Peyer's patch (tissue), 4 donors: Measurements from ENCODE around the gene BBS9.

Experiments
- CTCF ChIP-seq, 6 experiments: fragments of 450-650 bp in 4 of 6; fragments of 200-600 bp in 2 of 6; sonication (generic) in 1 of 6; IDR thresholded peaks; one replicate each; pipeline ENCODE4 v1.5.1; 2017 to 2019; ENCODE audit warnings: antibody characterized with exemption in 6 of 6, mild to moderate bottlenecking in 3 of 6, moderate library complexity in 1 of 6
- POLR2A ChIP-seq, 2 donors: fragments of 450-650 bp; IDR thresholded peaks; one replicate each; pipeline ENCODE4 v1.5.1; 2017; ENCODE audit warnings: antibody characterized with exemption in 2 of 2, mild to moderate bottlenecking in 2 of 2, moderate library complexity in 2 of 2

GRCh38 chr7:33200282-33200681 is 70.9 kb downstream of the BBS9 start:
- TF ChIP-seq CTCF (IDR thresholded peaks at IDR 0.05) (no peak), POLR2A (IDR thresholded peaks at IDR 0.05) (no peak)
